ENCODE measurements around the gene C15orf40. TPM values are rescaled to one million over a fixed set of nuclear protein-coding genes. Genes with fewer than 3 reads are reported as not detected.
"Not testable (repeated sequence)": the region's sequence is repeated elsewhere in the genome, so short reads cannot be mapped to it uniquely, and the experiment has no call there.

The C15orf40 gene
- total RNA-seq, 1 donor from 2014 or later: 24.2 TPM

DNA sequence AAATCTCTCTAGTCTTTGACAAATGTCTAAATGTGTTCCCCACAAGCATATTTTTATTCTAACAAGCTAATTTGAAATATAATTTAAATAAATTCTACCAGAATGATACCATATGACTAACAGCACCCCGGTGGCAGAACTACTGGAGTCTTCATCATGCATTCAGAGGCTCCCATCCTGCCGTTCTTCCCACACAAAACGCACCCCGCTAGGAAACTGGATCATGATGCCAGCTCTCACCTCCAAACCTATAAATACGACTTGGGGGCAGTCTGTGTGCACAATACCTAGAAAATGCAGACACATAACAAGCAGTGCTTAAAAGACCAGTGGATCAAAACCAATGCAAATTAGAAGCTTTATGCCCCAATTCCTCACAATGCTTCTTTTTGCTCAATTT, 67.4 kb downstream of the C15orf40 start:
- intact Hi-C loops (cut with micrococcal nuclease): no loop called here

DNA sequence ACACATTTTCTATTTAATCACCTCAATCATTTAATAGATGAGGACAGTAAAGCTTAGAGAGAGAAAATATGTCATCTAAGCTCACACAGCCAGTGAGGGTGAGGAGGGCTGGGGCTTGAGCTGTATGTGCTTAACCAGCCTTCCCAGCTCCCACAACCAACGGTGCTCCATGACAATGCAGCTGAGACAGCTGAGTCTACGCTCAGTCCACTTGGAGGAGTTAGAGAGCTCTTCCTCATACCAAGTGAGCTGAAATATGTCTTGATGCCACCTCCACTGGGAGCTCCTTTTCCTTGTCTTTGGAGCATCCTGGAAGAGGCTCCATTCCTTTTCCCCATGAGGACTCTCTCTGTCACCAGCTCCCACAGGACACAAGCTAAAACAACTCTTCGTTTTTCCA, 68.3 kb downstream of the C15orf40 start:
- no peaks in the 10 kb centered on the region for H3K4me1 Mint-ChIP-seq (ENCODE audit: low read depth)
- no peak overlapping the region for H3K4me3 Mint-ChIP-seq
- peaks cover 25% of the 10 kb centered on the region for H3K27me3 Mint-ChIP-seq (ENCODE audit: insufficient read depth)
- no peak overlapping the region for H3K27ac Mint-ChIP-seq
- no peaks in the 10 kb centered on the region for H3K36me3 Mint-ChIP-seq (ENCODE audit: low read depth)
- DNase-seq (ENCODE audit: low spot score): no peak
- no peaks in the 10 kb centered on the region for H3K9me3 Mint-ChIP-seq
- intact Hi-C loops (cut with micrococcal nuclease): no loop called here

More for the DNA sequence above, 67.4 kb downstream of the C15orf40 start:
- no peak for DNase-seq (ENCODE audit: low spot score)
- no peak overlapping the region for H3K4me3 Mint-ChIP-seq
- peaks cover 23% of the 10 kb centered on the region for H3K27me3 Mint-ChIP-seq (ENCODE audit: insufficient read depth)
- H3K27ac Mint-ChIP-seq: no peak overlapping the region
- H3K9me3 Mint-ChIP-seq: no peaks in the 10 kb centered on the region
- no peaks in the 10 kb centered on the region for H3K36me3 Mint-ChIP-seq (ENCODE audit: low read depth)
- no peaks in the 10 kb centered on the region for H3K4me1 Mint-ChIP-seq (ENCODE audit: low read depth)

DNA sequence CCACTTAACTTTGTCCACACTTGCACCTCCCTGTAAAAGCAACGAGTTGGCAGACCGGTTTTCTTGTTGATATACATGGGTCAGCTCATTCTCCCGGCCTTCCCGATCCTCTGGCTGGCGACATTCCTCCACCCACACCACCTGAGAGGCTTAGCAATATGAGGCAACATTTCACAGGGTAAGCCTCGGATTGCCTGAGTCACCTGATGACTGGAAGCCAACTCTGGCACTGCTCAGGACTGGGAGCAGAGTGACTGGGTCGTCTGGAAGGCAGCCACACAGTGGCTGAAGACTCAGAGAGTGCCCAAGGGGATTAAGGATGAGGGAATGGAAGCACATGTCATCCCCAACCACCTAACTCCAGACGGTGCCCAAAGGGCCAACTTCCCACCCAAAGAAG, 68.7 kb downstream of the C15orf40 start:
- H3K9me3 Mint-ChIP-seq: no peaks in the 10 kb centered on the region
- DNase-seq (ENCODE audit: low spot score): no peak
- H3K27ac Mint-ChIP-seq: no peak overlapping the region
- H3K4me1 Mint-ChIP-seq (ENCODE audit: low read depth): no peaks in the 10 kb centered on the region
- H3K4me3 Mint-ChIP-seq: no peak overlapping the region
- peaks cover 22% of the 10 kb centered on the region for H3K27me3 Mint-ChIP-seq (ENCODE audit: insufficient read depth)
- no peaks in the 10 kb centered on the region for H3K36me3 Mint-ChIP-seq (ENCODE audit: low read depth)
- intact Hi-C loops (cut with micrococcal nuclease): no loop called here

DNA sequence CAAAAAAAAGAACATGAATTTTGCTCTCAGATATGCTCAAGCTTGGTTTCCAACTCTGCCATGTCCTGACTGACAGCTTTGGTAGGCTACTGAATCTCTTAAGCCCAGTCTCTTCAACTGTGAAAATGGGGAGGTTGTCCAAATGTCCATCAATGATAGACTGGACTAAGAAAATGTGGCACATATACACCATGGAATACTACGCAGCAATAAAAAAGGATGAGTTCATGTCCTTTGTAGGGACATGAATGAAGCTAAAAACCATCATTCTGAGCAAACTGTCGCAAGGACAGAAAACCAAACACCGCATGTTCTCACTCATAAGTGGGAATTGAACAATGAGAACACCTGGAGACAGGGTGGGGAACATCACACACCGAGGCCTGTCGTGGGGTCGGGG, 71.8 kb downstream of the C15orf40 start:
- H3K36me3 Mint-ChIP-seq (ENCODE audit: low read depth); H3K4me3 Mint-ChIP-seq; H3K9me3 Mint-ChIP-seq; intact Hi-C loops (cut with micrococcal nuclease); H3K4me1 Mint-ChIP-seq (ENCODE audit: low read depth); H3K27ac Mint-ChIP-seq; DNase-seq (ENCODE audit: low spot score); H3K27me3 Mint-ChIP-seq (ENCODE audit: insufficient read depth): not testable (repeated sequence)

Other genes with a start within 250 kb of the C15orf40 start
- gene FSD2, start 205.6 kb downstream of the C15orf40 start, total RNA-seq: not detected in 2 replicates
- 7.1 and 7.5 TPM in 2 replicates for gene WHAMM, start 202.0 kb downstream of the C15orf40 start, total RNA-seq
- gene HOMER2, start 58.9 kb downstream of the C15orf40 start, total RNA-seq: 19.3 and 21.3 TPM in 2 replicates
- gene RAMAC, start 25.4 kb downstream of the C15orf40 start, total RNA-seq: 26.1 and 27.3 TPM in 2 replicates
- 61.7 and 61.8 TPM in 2 replicates for gene BTBD1, start 55.6 kb upstream of the C15orf40 start, total RNA-seq
- gene TM6SF1, start 96.0 kb upstream of the C15orf40 start, total RNA-seq: 4.5 and 5.2 TPM in 2 replicates
- 54.7 and 57.5 TPM in 2 replicates for gene HDGFL3, start 196.2 kb upstream of the C15orf40 start, total RNA-seq

Measured in activated T-helper 1 cell treated with anti-CD3 and anti-CD28 coated beads, Interleukin-12 subunit alpha, Interleukin-12 subunit beta, Interleukin-2, Interleukin-4 antibody, amounts not matched to agents 30 ng/mL and 10 ng/mL and 1 ng/mL, durations not matched to agents 14 hours and 24 hours and 36 hours (primary cell).